Nephron (organoid): Measurements from ENCODE around the gene SSH3.

Experiments used
- H3K27ac Mint-ChIP-seq, 3 experiments: 2 replicates each; pipeline ENCODE4 v1.8.0; 2020; ENCODE audit warnings: mixed read lengths in 3 of 3, mild to moderate bottlenecking in 2 of 3, moderate library complexity in 1 of 3
- H3K27me3 Mint-ChIP-seq: 2 replicates; pipeline ENCODE4 v1.8.0; 2021; ENCODE audit warnings: low read depth, mild to moderate bottlenecking, moderate library complexity, mixed read lengths
- H3K36me3 Mint-ChIP-seq: 2 replicates; pipeline ENCODE4 v1.8.0; 2020; ENCODE audit warnings: low read depth, mixed read lengths
- H3K4me1 Mint-ChIP-seq: 2 replicates; pipeline ENCODE4 v1.8.0; 2020; ENCODE audit warnings: mixed read lengths
- H3K4me3 Mint-ChIP-seq, 3 experiments: 2 replicates each; pipeline ENCODE4 v1.8.0; 2020; ENCODE audit warnings: mild to moderate bottlenecking in 3 of 3, mixed read lengths in 3 of 3, moderate library complexity in 2 of 3
- H3K9me3 Mint-ChIP-seq: 2 replicates; pipeline ENCODE4 v1.8.0; 2020; ENCODE audit warnings: mixed read lengths
- TF ChIP-seq, protein P1 (sequence below), 3 experiments: fragments of 200-600 bp; sonication (generic); IDR thresholded peaks; one replicate each; pipeline ENCODE4 v1.5.0; 2021; ENCODE audit warnings: antibody characterized with exemption in 3 of 3; ENCODE audit not compliant: unreplicated experiment in 3 of 3

Gene SSH3

DNA sequence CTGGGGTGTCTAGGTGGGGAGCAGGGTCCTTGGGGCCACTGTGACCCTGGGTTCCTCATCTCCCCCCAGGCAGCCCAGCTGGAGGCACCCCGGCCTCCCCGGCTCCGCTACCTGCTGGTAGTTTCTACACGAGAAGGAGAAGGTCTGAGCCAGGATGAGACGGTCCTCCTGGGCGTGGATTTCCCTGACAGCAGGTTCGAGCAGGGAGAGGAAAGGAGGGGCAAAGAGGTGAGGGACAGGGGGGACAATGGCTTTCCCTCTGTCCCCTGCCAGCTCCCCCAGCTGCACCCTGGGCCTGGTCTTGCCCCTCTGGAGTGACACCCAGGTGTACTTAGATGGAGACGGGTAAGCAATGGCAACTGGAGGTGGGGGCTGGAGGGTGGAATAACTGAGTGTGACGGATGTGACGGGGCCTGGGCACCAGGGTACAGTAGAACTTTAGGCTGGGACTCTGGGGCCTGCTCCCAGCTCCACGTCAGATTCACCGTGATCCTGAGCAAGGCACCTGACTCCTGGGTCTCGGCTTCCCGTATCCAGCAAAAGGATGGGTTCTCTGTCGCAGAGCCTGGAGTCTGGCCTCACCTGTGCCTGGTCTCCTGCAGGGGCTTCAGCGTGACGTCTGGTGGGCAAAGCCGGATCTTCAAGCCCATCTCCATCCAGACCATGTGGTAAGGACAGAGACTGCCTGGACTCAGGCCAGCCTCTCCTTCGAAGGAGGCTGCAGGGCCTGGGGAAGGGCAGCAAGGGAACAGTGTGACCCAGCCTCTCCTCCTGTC, 3.6 kb downstream of the SSH3 start:
- Mint-ChIP-seq H3K36me3 (no peaks in the 10 kb centered on the region), H3K27me3 (peaks cover 4% of the 10 kb centered on the region), H3K9me3 (no peaks in the 10 kb centered on the region), H3K27ac (no peak overlapping the region), H3K4me3 (no peak overlapping the region), H3K4me1 (peaks cover 5% of the 10 kb centered on the region)
- TF ChIP-seq, protein P1, sequence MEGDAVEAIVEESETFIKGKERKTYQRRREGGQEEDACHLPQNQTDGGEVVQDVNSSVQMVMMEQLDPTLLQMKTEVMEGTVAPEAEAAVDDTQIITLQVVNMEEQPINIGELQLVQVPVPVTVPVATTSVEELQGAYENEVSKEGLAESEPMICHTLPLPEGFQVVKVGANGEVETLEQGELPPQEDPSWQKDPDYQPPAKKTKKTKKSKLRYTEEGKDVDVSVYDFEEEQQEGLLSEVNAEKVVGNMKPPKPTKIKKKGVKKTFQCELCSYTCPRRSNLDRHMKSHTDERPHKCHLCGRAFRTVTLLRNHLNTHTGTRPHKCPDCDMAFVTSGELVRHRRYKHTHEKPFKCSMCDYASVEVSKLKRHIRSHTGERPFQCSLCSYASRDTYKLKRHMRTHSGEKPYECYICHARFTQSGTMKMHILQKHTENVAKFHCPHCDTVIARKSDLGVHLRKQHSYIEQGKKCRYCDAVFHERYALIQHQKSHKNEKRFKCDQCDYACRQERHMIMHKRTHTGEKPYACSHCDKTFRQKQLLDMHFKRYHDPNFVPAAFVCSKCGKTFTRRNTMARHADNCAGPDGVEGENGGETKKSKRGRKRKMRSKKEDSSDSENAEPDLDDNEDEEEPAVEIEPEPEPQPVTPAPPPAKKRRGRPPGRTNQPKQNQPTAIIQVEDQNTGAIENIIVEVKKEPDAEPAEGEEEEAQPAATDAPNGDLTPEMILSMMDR (IDR thresholded peaks at IDR 0.05; ENCODE audit: unreplicated experiment in 3 of 3): no peak

DNA sequence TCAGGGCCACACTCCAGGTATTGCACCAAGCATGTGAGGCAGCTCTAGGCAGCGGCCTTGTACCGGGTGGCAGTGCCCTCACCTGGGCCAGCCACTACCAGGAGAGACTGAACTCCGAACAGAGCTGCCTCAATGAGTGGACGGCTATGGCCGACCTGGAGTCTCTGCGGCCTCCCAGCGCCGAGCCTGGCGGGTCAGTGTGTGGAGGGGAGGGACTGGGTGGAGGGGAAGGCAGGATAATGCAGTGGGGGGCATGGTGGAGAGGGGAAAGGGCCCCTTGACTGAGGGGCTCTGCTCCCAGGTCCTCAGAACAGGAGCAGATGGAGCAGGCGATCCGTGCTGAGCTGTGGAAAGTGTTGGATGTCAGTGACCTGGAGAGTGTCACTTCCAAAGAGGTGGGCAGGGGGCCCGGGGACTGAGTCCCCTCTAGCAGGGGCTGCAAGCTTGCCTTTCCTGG, 4.2 kb downstream of the SSH3 start:
- Mint-ChIP-seq H3K4me1 (no peaks in the 10 kb centered on the region), H3K9me3 (no peaks in the 10 kb centered on the region), H3K27ac (no peak overlapping the region), H3K27me3 (no peaks in the 10 kb centered on the region), H3K36me3 (no peaks in the 10 kb centered on the region), H3K4me3 (no peak overlapping the region)
- TF ChIP-seq, protein P1 (IDR thresholded peaks at IDR 0.05; ENCODE audit: unreplicated experiment in 3 of 3): no peak

DNA sequence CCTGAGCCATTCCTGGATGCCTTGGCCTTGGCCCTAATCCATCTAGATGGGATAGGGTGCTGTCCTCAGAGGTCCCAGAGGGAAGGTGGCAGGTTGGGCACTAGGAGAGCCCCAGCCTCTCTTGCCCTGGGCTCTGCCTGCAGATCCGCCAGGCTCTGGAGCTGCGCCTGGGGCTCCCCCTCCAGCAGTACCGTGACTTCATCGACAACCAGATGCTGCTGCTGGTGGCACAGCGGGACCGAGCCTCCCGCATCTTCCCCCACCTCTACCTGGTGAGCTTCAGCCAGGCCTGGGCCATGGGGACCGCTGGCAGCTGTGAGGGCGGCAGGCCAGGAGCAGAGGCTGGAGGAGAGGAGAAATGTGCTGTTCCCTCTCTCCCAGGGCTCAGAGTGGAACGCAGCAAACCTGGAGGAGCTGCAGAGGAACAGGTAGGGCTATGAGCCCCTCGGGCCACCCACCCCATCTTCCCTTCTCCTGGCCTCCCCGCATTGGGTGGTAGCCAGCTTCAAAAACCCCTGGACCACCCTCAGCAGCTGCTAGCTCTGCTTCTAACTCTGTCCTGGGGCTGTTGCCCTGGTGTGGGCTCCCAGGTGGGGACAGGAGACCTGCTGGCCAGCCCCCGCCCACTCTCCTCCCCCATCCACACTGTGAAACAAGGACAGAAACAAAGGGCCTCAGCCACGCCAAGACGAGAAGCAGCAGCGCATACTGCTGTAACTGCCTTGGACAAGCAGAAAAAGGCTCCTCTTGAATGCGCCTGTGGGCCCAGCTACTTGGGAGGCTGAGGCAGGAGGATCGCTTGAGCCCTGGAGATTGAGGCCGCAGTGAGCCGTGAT, 4.9 kb downstream of the SSH3 start:
- no peaks in the 10 kb centered on the region for H3K9me3 Mint-ChIP-seq
- no peak overlapping the region for H3K27ac Mint-ChIP-seq
- H3K27me3 Mint-ChIP-seq: no peaks in the 10 kb centered on the region
- no peaks in the 10 kb centered on the region for H3K4me1 Mint-ChIP-seq
- TF ChIP-seq, protein P1 (IDR thresholded peaks at IDR 0.05; ENCODE audit: unreplicated experiment in 3 of 3): no peak
- no peaks in the 10 kb centered on the region for H3K36me3 Mint-ChIP-seq
- no peak overlapping the region for H3K4me3 Mint-ChIP-seq

DNA sequence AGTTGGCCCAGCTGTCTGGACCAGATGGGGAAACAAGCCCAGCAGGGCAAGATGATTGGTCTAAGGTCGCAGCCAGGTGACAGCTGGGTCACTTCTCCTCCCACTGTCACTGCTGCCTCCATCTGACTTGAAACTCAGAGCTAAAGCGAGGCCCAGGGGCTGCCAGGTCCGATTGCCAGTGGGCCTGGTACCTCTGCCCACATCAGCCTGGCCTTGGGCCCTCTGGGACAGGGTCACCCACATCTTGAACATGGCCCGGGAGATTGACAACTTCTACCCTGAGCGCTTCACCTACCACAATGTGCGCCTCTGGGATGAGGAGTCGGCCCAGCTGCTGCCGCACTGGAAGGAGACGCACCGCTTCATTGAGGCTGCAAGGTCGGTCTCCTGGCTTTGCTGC, 5.8 kb downstream of the SSH3 start:
- H3K4me1 Mint-ChIP-seq: no peaks in the 10 kb centered on the region
- H3K27me3 Mint-ChIP-seq: no peaks in the 10 kb centered on the region
- no peak overlapping the region for H3K27ac Mint-ChIP-seq
- H3K9me3 Mint-ChIP-seq: no peaks in the 10 kb centered on the region
- TF ChIP-seq, protein P1 (IDR thresholded peaks at IDR 0.05; ENCODE audit: unreplicated experiment in 3 of 3): no peak
- no peak overlapping the region for H3K4me3 Mint-ChIP-seq
- no peaks in the 10 kb centered on the region for H3K36me3 Mint-ChIP-seq

DNA sequence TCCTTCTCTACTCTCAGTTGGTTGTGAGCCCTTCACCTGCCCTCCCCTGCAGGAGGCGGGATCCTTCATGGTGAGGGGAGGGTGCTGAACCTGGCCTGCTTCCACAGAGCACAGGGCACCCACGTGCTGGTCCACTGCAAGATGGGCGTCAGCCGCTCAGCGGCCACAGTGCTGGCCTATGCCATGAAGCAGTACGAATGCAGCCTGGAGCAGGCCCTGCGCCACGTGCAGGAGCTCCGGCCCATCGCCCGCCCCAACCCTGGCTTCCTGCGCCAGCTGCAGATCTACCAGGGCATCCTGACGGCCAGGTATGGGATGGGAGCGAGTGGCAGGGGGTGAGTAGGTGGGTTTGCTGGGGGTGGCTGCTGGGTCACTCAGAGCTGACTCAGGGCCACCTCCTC, 6.3 kb downstream of the SSH3 start:
- no peak overlapping the region for H3K4me3 Mint-ChIP-seq
- H3K4me1 Mint-ChIP-seq: no peaks in the 10 kb centered on the region
- H3K9me3 Mint-ChIP-seq: no peaks in the 10 kb centered on the region
- no peaks in the 10 kb centered on the region for H3K36me3 Mint-ChIP-seq
- no peak overlapping the region for H3K27ac Mint-ChIP-seq
- H3K27me3 Mint-ChIP-seq: no peaks in the 10 kb centered on the region
- TF ChIP-seq, protein P1 (IDR thresholded peaks at IDR 0.05; ENCODE audit: unreplicated experiment in 3 of 3): no peak
